Ureter (tissue), 1 donor: ENCODE results near the gene ADPRHL1. TPM values are rescaled to one million over a fixed set of nuclear protein-coding genes. Genes with fewer than 3 reads are reported as not detected.
"Not testable (repeated sequence)": the region's sequence is repeated elsewhere in the genome, so short reads cannot be mapped to it uniquely, and the experiment has no call there.

Experiments
- DNase-seq: peaks from one replicate; pipeline ENCODE4 v3.0.0-alpha.2; 2020; ENCODE audit warnings: low spot score
- total RNA-seq: library from RNA; stranded (reverse); gene quantifications from one replicate; pipeline ENCODE4 v1.2.4, GENCODE V29; 2023
- donor health status: DM: yes; HTN: yes; CAD: no.

The ADPRHL1 gene
- total RNA-seq, 1 donor from 2014 or later: 4.2 TPM

- peak; percentile 37 for DNase-seq
These were observed 50.6 kb downstream of the ADPRHL1 start for GRCh38 chr13:113402471-113403254.

GRCh38 chr13:113401452-113402415 is 51.6 kb downstream of the ADPRHL1 start:
- DNase-seq: no peak

GRCh38 chr13:113400621-113401451 is 52.5 kb downstream of the ADPRHL1 start:
- no peak for DNase-seq

- no peak for DNase-seq
These were observed 53.5 kb downstream of the ADPRHL1 start for GRCh38 chr13:113399755-113400149.

- no peak for DNase-seq
These were observed 54.1 kb downstream of the ADPRHL1 start for GRCh38 chr13:113398963-113399754.

GRCh38 chr13:113397608-113398425 is 55.5 kb downstream of the ADPRHL1 start:
- DNase-seq: no peak

- DNase-seq: no peak
These were observed 59.0 kb downstream of the ADPRHL1 start for GRCh38 chr13:113394339-113394640.

GRCh38 chr13:113393563-113394338 is 59.5 kb downstream of the ADPRHL1 start:
- DNase-seq: peak; percentile 77

- no peak for DNase-seq
These were observed 60.1 kb downstream of the ADPRHL1 start for GRCh38 chr13:113393226-113393562.

- DNase-seq: no peak
These were observed 62.3 kb downstream of the ADPRHL1 start for GRCh38 chr13:113390874-113391497.

- DNase-seq: not testable (repeated sequence)
These were observed 63.7 kb downstream of the ADPRHL1 start for GRCh38 chr13:113389586-113389985.

- DNase-seq: no peak
These were observed 65.9 kb downstream of the ADPRHL1 start for GRCh38 chr13:113387396-113387795.

- DNase-seq: no peak
These were observed 70.2 kb downstream of the ADPRHL1 start for GRCh38 chr13:113383089-113383488.

- DNase-seq: not testable (repeated sequence)
These were observed 70.7 kb downstream of the ADPRHL1 start for GRCh38 chr13:113382542-113382941.

GRCh38 chr13:113378825-113379224 is 74.5 kb downstream of the ADPRHL1 start:
- DNase-seq: no peak

- no peak for DNase-seq
These were observed 78.6 kb downstream of the ADPRHL1 start for GRCh38 chr13:113374511-113375175.

- DNase-seq: no peak
These were observed 79.3 kb downstream of the ADPRHL1 start for GRCh38 chr13:113373811-113374485.

- DNase-seq: not testable (repeated sequence)
These were observed 81.6 kb downstream of the ADPRHL1 start for GRCh38 chr13:113371701-113372100.
